Measurements from ENCODE around the gene PAPOLG.

Gene PAPOLG

DNA sequence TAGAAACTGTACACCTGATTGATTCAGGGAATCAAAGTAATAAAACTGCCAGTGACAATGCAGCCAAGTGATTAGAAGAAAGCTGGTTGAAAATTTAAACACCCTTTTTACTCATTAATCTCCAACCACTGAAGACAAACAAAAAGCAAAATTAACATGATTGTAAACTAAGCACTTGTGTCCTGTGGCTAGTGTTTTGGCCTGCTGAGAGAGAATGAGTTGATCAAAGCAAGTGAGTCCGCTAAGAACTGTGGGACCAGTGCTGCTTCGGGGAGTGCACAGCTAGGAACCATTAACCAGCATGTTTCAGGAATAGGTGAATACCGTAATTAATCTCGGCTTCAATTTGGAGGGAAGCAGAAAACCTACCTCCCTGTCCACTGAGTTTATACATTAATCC, 13.6 kb upstream of the PAPOLG start:
- no peak for ATAC-seq
- TF ChIP-seq TCF4 (CRISPR knock-in tag; IDR thresholded peaks at IDR 0.05; ENCODE audit: borderline replicate concordance) (no peak), ZNF8 (CRISPR knock-in tag; IDR thresholded peaks at IDR 0.05) (no peak), ZFP30 (CRISPR knock-in tag; IDR thresholded peaks at IDR 0.05) (no peak), RARB (CRISPR knock-in tag; IDR thresholded peaks at IDR 0.05) (no peak), ARNTL (CRISPR knock-in tag; IDR thresholded peaks at IDR 0.05; ENCODE audit: borderline replicate concordance, low read depth) (no peak), CSRNP3 (CRISPR knock-in tag; IDR thresholded peaks at IDR 0.05) (no peak), ZNF565 (CRISPR knock-in tag; conservative IDR thresholded peaks at IDR 0.05; ENCODE audit: low read depth) (no peak), SNAI2 (CRISPR knock-in tag; IDR thresholded peaks at IDR 0.05) (no peak), ESRRG (CRISPR knock-in tag; IDR thresholded peaks at IDR 0.05) (no peak), PATZ1 (CRISPR knock-in tag; IDR thresholded peaks at IDR 0.05; ENCODE audit: borderline replicate concordance) (no peak), CSDC2 (CRISPR knock-in tag; IDR thresholded peaks at IDR 0.05) (no peak), ZC3H10 (CRISPR knock-in tag; IDR thresholded peaks at IDR 0.05) (no peak), GLIS3 (CRISPR knock-in tag; IDR thresholded peaks at IDR 0.05) (no peak), PPARA (CRISPR knock-in tag; IDR thresholded peaks at IDR 0.05; ENCODE audit: borderline replicate concordance) (no peak)
- TF ChIP-seq, protein P1, sequence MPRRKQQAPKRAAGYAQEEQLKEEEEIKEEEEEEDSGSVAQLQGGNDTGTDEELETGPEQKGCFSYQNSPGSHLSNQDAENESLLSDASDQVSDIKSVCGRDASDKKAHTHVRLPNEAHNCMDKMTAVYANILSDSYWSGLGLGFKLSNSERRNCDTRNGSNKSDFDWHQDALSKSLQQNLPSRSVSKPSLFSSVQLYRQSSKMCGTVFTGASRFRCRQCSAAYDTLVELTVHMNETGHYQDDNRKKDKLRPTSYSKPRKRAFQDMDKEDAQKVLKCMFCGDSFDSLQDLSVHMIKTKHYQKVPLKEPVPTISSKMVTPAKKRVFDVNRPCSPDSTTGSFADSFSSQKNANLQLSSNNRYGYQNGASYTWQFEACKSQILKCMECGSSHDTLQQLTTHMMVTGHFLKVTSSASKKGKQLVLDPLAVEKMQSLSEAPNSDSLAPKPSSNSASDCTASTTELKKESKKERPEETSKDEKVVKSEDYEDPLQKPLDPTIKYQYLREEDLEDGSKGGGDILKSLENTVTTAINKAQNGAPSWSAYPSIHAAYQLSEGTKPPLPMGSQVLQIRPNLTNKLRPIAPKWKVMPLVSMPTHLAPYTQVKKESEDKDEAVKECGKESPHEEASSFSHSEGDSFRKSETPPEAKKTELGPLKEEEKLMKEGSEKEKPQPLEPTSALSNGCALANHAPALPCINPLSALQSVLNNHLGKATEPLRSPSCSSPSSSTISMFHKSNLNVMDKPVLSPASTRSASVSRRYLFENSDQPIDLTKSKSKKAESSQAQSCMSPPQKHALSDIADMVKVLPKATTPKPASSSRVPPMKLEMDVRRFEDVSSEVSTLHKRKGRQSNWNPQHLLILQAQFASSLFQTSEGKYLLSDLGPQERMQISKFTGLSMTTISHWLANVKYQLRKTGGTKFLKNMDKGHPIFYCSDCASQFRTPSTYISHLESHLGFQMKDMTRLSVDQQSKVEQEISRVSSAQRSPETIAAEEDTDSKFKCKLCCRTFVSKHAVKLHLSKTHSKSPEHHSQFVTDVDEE (CRISPR knock-in tag; IDR thresholded peaks at IDR 0.05) = no peak
- TF ChIP-seq, protein P2, sequence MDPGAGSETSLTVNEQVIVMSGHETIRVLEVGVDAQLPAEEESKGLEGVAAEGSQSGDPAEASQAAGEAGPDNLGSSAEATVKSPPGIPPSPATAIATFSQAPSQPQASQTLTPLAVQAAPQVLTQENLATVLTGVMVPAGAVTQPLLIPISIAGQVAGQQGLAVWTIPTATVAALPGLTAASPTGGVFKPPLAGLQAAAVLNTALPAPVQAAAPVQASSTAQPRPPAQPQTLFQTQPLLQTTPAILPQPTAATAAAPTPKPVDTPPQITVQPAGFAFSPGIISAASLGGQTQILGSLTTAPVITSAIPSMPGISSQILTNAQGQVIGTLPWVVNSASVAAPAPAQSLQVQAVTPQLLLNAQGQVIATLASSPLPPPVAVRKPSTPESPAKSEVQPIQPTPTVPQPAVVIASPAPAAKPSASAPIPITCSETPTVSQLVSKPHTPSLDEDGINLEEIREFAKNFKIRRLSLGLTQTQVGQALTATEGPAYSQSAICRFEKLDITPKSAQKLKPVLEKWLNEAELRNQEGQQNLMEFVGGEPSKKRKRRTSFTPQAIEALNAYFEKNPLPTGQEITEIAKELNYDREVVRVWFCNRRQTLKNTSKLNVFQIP (CRISPR knock-in tag; IDR thresholded peaks at IDR 0.05; ENCODE audit: borderline replicate concordance, low read depth) = no peak

- no peak for TF ChIP-seq PATZ1 (CRISPR knock-in tag; IDR thresholded peaks at IDR 0.05; ENCODE audit: borderline replicate concordance)
- no peak for TF ChIP-seq BACH2 (CRISPR knock-in tag; IDR thresholded peaks at IDR 0.05; ENCODE audit: borderline replicate concordance)
- no peak for TF ChIP-seq ARNTL (CRISPR knock-in tag; IDR thresholded peaks at IDR 0.05; ENCODE audit: borderline replicate concordance, low read depth)
- no peak for TF ChIP-seq RARB (CRISPR knock-in tag; IDR thresholded peaks at IDR 0.05)
- TF ChIP-seq OSR1 (CRISPR knock-in tag; IDR thresholded peaks at IDR 0.05) = no peak
- TF ChIP-seq ZFP30 (CRISPR knock-in tag; IDR thresholded peaks at IDR 0.05) = no peak
- TF ChIP-seq, protein P3, sequence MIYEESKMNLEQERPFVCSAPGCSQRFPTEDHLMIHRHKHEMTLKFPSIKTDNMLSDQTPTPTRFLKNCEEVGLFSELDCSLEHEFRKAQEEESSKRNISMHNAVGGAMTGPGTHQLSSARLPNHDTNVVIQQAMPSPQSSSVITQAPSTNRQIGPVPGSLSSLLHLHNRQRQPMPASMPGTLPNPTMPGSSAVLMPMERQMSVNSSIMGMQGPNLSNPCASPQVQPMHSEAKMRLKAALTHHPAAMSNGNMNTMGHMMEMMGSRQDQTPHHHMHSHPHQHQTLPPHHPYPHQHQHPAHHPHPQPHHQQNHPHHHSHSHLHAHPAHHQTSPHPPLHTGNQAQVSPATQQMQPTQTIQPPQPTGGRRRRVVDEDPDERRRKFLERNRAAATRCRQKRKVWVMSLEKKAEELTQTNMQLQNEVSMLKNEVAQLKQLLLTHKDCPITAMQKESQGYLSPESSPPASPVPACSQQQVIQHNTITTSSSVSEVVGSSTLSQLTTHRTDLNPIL (CRISPR knock-in tag; IDR thresholded peaks at IDR 0.05; ENCODE audit: low read depth) = no peak
- TF ChIP-seq CSDC2 (CRISPR knock-in tag; IDR thresholded peaks at IDR 0.05) = no peak
- no peak for ATAC-seq
These were observed 10.7 kb upstream of the PAPOLG start for GRCh38 chr2:60745330-60745729.

- no peak; the same call in 2 of the 3 replicates for ATAC-seq
- no peak for TF ChIP-seq SNAI2 (CRISPR knock-in tag; IDR thresholded peaks at IDR 0.05)
- TF ChIP-seq ZNF565 (CRISPR knock-in tag; conservative IDR thresholded peaks at IDR 0.05; ENCODE audit: low read depth) = no peak
- TF ChIP-seq ARNTL (CRISPR knock-in tag; IDR thresholded peaks at IDR 0.05; ENCODE audit: borderline replicate concordance, low read depth) = no peak
- no peak for TF ChIP-seq RARB (CRISPR knock-in tag; IDR thresholded peaks at IDR 0.05)
- no peak for TF ChIP-seq ZNF70 (CRISPR knock-in tag; IDR thresholded peaks at IDR 0.05)
- no peak for TF ChIP-seq OSR1 (CRISPR knock-in tag; IDR thresholded peaks at IDR 0.05)
- TF ChIP-seq ESRRG (CRISPR knock-in tag; IDR thresholded peaks at IDR 0.05) = no peak
- no peak for TF ChIP-seq TOX (CRISPR knock-in tag; IDR thresholded peaks at IDR 0.05; ENCODE audit: borderline replicate concordance)
- TF ChIP-seq ZNF8 (CRISPR knock-in tag; IDR thresholded peaks at IDR 0.05) = no peak
- TF ChIP-seq, protein P1 (CRISPR knock-in tag; IDR thresholded peaks at IDR 0.05) = no peak
- no peak for TF ChIP-seq ZFP3 (CRISPR knock-in tag; IDR thresholded peaks at IDR 0.05)
- TF ChIP-seq ZFP30 (CRISPR knock-in tag; IDR thresholded peaks at IDR 0.05) = no peak
- TF ChIP-seq BACH2 (CRISPR knock-in tag; IDR thresholded peaks at IDR 0.05; ENCODE audit: borderline replicate concordance) = no peak
These were observed 10.3 kb upstream of the PAPOLG start for GRCh38 chr2:60745761-60746160.
